Measurements from ENCODE around the gene NRF1.

NRF1 gene

GRCh38 chr7:129740574-129741410 lies 129.3 kb downstream of the NRF1 start:
- no peak for DNase-seq

DNA sequence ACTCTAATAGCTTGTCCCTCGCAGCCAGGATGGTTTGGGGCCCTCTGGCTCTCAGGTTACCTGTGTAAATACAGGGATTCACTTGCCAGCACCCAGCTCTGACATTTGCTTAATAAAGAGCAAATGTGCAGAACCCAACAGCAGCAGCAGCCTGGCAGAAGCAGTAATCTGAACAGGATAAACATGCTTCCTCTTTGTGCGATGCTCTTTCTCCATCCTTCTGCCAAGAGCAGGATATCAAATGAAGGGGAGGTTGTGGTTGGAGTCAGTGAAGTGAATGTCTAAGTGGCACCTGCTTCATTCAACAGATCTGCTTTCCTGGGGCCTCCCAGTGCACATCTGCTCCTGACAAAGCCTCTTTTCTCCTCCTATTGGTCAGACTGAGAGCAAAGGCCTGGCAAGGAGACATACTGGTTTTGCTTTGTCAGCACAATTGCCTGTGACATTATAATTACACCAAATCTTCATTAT lies 130.3 kb downstream of the NRF1 start:
- no peak for DNase-seq

DNA sequence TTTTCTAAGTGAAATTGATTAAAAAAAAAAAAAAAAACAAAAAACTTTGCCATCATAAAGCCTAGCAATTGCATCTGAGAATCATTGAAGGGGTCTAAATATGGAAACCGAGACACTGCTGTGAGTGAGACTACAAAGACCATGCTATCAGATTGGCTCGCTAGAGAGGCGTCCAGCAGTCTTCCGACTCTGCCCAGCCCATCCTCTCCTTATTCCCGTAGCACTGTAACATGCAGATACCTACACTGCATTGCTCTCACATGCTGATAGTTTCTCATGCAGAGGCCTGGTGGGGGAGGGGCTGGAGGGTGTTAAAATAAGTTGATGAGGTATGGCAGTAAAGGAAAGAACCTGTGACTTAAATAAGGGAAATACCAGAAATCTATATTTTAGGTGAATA lies 130.7 kb downstream of the NRF1 start:
- DNase-seq = no peak

DNA sequence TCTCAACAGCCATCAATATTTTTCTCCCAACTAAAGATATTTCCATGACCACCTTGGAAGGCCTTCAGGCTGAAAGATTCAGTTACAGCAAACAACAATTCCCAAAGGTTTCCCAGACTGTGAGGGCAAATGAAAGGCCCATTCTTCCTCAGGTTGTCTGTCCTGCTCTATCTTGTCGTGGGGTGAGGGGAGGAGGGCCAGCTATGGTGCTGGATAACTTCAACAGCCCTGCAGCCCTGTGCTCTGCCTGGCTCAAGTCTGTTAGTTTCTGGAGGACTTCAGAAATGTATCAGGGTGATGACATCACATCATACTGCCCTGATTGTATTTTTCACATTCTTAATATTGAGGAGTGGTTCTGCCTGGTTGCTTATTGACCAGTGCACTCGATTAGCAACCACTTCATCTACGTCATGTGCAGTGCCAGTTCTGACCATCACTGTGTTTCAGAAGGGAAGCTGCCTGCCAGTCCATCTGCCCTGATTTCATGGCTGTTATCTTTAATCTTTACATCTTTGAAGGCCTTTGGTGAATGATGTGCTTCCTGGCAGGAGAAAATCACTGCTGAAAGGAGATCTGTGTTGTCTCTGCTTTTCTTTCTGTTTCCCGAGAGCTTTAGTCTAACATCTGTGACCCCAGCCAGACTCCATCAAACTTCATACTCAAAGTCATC lies 135.5 kb downstream of the NRF1 start:
- no peak for DNase-seq

- no peak for DNase-seq
Measured at GRCh38 chr7:129748356-129749109, 137.0 kb downstream of the NRF1 start.

- DNase-seq = no peak
Measured at GRCh38 chr7:129750091-129750490, 138.6 kb downstream of the NRF1 start.

- DNase-seq = no peak
Measured at GRCh38 chr7:129750501-129750900, 139.0 kb downstream of the NRF1 start.

- DNase-seq = no peak
Measured at GRCh38 chr7:129751916-129752315, 140.4 kb downstream of the NRF1 start.

DNA sequence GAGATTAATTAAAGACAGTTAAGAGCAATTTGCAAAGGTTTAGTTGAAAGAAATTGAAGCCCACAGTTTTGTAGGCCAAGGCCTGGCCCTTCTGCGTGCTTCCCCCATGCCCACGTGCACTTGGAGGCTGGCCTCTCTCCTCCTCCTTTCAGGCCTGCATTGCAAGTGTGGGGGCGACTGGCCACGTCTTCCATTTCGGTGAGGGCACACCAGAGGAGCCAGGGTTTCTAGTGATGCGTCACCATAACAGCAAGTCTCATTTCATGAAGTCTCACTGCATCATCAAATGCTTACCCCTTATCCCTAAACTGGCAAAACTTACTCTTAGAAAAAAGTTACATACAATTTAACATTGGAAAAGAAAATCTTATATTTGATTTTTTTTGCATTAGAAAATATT lies 141.2 kb downstream of the NRF1 start:
- no peak for DNase-seq

- no peak for DNase-seq
Measured at GRCh38 chr7:129754406-129754805, 142.9 kb downstream of the NRF1 start.

DNA sequence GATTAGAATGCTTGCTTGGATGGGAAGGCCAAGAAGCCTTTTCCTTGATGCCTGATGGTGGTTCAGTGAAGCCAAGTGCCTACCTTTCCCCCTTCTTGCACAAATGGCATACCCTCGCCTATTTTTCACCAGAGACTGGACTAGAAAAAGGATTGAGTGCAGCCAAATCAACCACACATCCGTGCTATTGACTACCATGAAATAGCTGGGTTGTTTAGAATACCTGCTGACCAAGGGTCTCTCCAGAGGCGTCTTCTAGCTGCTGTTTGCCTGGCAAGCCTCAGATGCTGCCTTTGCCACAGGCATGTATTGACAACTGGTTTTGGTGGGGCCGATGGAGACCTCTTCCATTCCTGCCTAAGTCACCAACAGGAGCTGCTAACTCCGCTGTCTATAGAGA lies 146.5 kb downstream of the NRF1 start:
- no peak for DNase-seq

GRCh38 chr7:129762387-129762969 lies 151.0 kb downstream of the NRF1 start:
- DNase-seq = no peak

DNA sequence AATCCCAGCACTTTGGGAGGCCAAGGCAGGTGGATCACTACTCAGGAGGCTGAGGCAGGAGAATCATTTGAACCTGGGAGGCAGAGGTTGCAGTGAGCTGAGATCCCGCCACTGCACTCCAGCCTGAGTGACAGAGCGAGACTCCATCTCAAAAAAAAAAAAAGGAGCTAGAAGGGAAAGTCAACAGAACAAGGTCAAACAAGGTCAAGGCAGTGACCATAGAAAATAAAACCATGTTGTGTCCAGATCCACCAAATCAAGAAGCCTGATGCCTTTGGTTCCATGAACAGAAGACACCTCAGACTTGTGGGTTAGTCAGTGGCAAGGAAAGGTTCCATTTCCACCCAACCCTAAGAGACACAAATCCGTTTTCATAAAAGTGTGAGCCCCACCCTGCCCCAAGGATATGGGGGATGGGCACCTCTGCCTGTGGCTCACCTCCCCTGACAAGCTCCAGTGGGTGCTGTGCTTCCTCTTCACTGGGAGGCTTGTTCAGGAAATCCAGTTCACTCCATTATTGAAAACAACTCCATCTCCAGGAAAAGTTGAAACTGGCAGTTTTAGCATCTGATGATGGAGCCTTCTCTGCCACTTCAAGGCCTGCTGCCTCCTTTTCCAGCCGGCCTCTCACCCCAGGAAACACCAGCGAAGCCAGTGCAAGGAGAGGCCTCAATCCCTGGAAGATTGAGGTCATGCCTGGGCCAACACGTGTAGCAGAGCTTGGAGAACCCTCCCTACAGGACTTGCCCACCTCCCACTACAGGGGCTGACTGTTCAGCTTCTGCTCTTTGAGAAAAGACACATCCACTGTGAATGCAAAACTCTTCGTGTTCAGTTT lies 152.9 kb downstream of the NRF1 start:
- DNase-seq = no peak

DNA sequence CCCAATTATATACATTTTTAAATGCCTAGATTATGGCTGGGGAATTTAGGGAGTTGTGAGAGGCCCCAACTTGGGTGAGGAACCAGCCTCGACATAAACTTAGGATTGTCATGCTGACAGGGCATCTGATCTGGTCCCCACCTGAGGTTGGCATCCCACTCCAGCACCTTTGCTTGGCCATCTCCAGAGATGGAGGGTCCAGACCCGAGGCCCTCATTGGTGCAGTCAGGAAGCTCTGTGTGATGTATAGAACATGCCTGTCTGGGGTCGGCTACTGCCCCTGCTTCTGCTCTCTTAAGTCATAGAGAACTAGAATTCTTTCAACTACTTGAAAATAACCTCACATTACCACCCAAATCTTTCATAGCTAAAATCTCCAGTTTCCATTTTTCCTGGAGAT lies 153.8 kb downstream of the NRF1 start:
- DNase-seq = no peak

- no peak for DNase-seq
Measured at GRCh38 chr7:129767120-129768015, 155.8 kb downstream of the NRF1 start.

DNA sequence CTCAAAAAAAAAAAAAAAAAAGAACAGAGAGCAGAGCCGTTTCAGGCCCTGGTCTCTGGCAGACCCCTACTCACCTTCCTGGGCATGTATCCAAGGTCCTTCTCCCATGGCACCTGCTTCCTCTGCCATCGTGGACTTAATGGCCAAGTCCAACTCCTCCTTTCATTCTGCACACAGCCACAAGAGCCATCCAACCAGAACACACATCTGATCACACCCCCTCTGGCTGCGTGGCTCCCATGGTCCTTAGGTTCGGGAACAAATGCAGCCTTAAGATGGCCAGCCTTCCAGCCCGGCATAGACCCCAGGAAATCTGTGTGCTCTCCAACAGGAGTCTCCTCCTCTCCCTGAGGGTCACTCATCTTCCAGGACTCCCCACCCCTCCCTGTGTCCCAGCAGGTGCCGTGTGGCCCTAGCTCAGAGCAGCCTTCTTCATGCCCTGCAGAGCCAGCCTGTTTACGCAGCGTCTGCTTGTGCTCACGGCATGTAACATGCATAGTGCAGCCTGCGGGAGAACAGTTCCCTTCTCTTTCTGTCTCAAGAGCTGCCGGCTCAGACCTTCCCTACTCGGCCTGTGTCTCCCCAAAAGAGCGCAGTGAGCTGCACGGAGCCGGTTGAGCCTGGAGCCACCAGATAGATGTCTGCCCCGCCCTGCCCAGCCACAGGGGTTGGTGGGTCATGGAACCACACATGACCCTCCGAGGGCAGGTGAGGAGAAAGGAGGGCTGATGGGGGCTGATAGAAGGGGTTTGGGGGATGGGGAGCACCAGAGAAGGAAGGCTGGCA lies 157.3 kb downstream of the NRF1 start:
- DNase-seq = no peak

- DNase-seq = no peak
Measured at GRCh38 chr7:129769400-129769774, 157.9 kb downstream of the NRF1 start.

DNA sequence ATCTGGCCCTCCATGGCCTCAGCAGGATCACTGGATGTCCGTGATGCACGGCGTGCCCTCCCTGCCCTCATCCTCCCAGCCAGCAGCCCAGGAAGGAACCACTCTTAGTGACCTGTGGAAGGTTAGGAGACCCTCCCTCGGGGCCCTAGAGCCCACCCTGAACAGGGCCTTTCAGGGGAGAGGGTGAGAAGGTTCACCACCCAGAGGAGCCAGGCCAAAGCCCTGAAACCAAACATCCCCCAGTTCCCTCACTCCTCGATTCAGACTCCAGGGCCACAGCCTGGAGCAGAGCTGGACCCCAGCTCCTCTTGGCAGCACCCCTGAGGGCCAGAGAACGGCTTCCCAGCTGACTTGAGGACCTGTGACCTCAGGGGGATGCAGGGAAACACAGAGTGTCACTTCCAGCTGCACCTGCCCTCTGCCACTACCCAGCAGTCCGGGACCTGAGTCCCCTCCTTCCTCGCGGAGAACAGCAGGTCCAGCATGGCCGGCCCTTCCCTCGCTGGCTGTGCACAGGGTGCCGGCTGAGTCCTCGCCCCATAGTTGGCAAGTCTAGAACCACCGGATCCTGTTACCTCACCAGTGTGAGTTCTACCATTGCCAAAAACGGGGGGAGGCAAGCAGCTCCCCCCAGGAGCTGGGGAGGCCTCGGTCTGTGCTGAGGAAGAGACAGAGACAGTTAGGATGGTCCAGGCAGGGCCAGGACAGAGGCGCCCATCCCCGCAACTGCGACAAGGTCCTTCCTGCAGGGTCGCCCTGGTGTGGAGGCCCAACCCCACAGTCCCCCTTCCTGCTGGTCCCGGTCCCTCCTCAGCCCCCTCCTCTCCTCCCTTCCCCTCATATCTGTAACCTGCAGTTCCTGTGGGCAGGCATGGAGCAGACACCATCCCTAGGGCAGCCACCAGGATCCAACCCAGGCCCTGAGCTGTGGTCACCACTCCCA lies 158.6 kb downstream of the NRF1 start:
- DNase-seq = no peak

Data from NK-92 treated with Interleukin-12 subunit alpha and Interleukin-12 subunit beta, amount 100 ng/mL, for 24 hours (cell line).